ENCODE results near the gene ARID5B. TPM values are rescaled to one million over a fixed set of nuclear protein-coding genes. Genes with fewer than 3 reads are reported as not detected.

The ARID5B gene
- total and polyA plus RNA-seq, 2 donors (not counting 1 experiment from before 2014, with no cell fraction given): 22.4 to 237 TPM

- Histone ChIP-seq H3K4me3 (ENCODE audit: control extremely low read depth in 1 of 5, extremely low read depth in 1 of 5, insufficient read depth in 1 of 5, low read depth in 2 of 5, low read length in 4 of 5) (no peak overlapping the region), H3K27ac (ENCODE audit: low read length in 2 of 2) (peak overlapping the region in 1 of 2 donors; percentile 66), H4K20me1 (ENCODE audit: control insufficient read depth, insufficient read depth, low read length, poor library complexity, severe bottlenecking) (no peaks in the 10 kb centered on the region), H2AFZ (ENCODE audit: insufficient read depth, low read depth, low read length, poor library complexity, severe bottlenecking) (no peak overlapping the region), H3K36me3 (replicated peaks in 1 of 2; ENCODE audit: control extremely low read depth in 1 of 2, control insufficient read depth in 1 of 2, extremely low read depth in 1 of 2, insufficient read depth in 2 of 2, low read length in 1 of 2) (peaks cover 4 to 55% of the 10 kb centered on the region in 2 experiments), H3K4me1 (ENCODE audit: control insufficient read depth in 2 of 2, insufficient read depth in 2 of 2, low read length in 2 of 2) (peaks cover 77% of the 10 kb centered on the region in 2 donors), H3K4me2 (replicated peaks; ENCODE audit: low read depth, low read length, poor library complexity, severe bottlenecking) (no peak overlapping the region), H3K27me3 (replicated peaks in 1 of 4; ENCODE audit: control extremely low read depth in 1 of 4, control insufficient read depth in 3 of 4, insufficient read depth in 4 of 4, low read length in 3 of 4) (no peaks in the 10 kb centered on the region), H3K79me2 (ENCODE audit: control insufficient read depth, insufficient read depth, low read length) (peaks cover 94% of the 10 kb centered on the region), H3K9ac (ENCODE audit: low read length) (no peak overlapping the region), H3K9me3 (ENCODE audit: control extremely low read depth in 1 of 3, control insufficient read depth in 2 of 3, insufficient read depth in 1 of 3, low read length in 2 of 3) (no peaks in the 10 kb centered on the region)
- ATAC-seq (ENCODE audit: low read depth) (no peak), DNase-seq (no peak)
- TF ChIP-seq CTCF (IDR thresholded peaks at IDR 0.05): no peak
- no peak for TF ChIP-seq EZH2 (IDR thresholded peaks at IDR 0.05; ENCODE audit: borderline replicate concordance, insufficient read depth, low read depth, low read length, poor library complexity, severe bottlenecking)
- H3K4me1 Mint-ChIP-seq: peaks cover 95% of the 10 kb centered on the region
- H3K27me3 Mint-ChIP-seq: no peaks in the 10 kb centered on the region
- H3K9me3 Mint-ChIP-seq (ENCODE audit: insufficient read depth): no peaks in the 10 kb centered on the region
- H3K27ac Mint-ChIP-seq: peak overlapping the region; percentile 84
- peak overlapping the region; percentile 26 for H3K4me3 Mint-ChIP-seq
- intact Hi-C loops (cut with micrococcal nuclease): no loop called here
- POLR2A ChIA-PET: interaction anchor here (1.2 to 1.6 kb wide), 3 partner anchors 13 to 104 kb away, joined by 3 to 5 read pairs (median 4); partner anchors contain the start of gene ARID5B
- WGBS (ENCODE audit: insufficient coverage): 100% methylated on average over 1 of the region's 2 CpGs
- CTCF ChIA-PET: interaction anchor here (1.1 to 2.5 kb wide), 3 partner anchors 10 to 254 kb away, joined by 3 to 9 read pairs (median 3); no protein-coding TSS in a partner anchor
Measured at GRCh38 chr10:62005281-62005680, 103.8 kb downstream of the ARID5B start.

- no peak for ATAC-seq (ENCODE audit: low read depth)
- intact Hi-C loops (cut with micrococcal nuclease): no loop called here
- Histone ChIP-seq H3K4me3 (ENCODE audit: control extremely low read depth in 1 of 5, extremely low read depth in 1 of 5, insufficient read depth in 1 of 5, low read depth in 2 of 5, low read length in 4 of 5) (no peak overlapping the region), H3K79me2 (ENCODE audit: control insufficient read depth, insufficient read depth, low read length) (peaks cover 95% of the 10 kb centered on the region), H3K36me3 (replicated peaks in 1 of 2; ENCODE audit: control extremely low read depth in 1 of 2, control insufficient read depth in 1 of 2, extremely low read depth in 1 of 2, insufficient read depth in 2 of 2, low read length in 1 of 2) (peaks cover 4 to 54% of the 10 kb centered on the region in 2 experiments), H3K9ac (ENCODE audit: low read length) (no peak overlapping the region), H3K9me3 (ENCODE audit: control extremely low read depth in 1 of 3, control insufficient read depth in 2 of 3, insufficient read depth in 1 of 3, low read length in 2 of 3) (no peaks in the 10 kb centered on the region), H3K27ac (ENCODE audit: low read length in 2 of 2) (peak overlapping the region in 1 of 2 donors; percentile 66), H3K27me3 (replicated peaks in 1 of 4; ENCODE audit: control extremely low read depth in 1 of 4, control insufficient read depth in 3 of 4, insufficient read depth in 4 of 4, low read length in 3 of 4) (no peaks in the 10 kb centered on the region), H2AFZ (ENCODE audit: insufficient read depth, low read depth, low read length, poor library complexity, severe bottlenecking) (no peak overlapping the region), H4K20me1 (ENCODE audit: control insufficient read depth, insufficient read depth, low read length, poor library complexity, severe bottlenecking) (no peaks in the 10 kb centered on the region), H3K4me2 (replicated peaks; ENCODE audit: low read depth, low read length, poor library complexity, severe bottlenecking) (no peak overlapping the region), H3K4me1 (ENCODE audit: control insufficient read depth in 2 of 2, insufficient read depth in 2 of 2, low read length in 2 of 2) (peaks cover 76 to 77% of the 10 kb centered on the region in 2 donors)
- Mint-ChIP-seq H3K27me3 (no peaks in the 10 kb centered on the region), H3K9me3 (ENCODE audit: insufficient read depth) (no peaks in the 10 kb centered on the region), H3K27ac (peak overlapping the region; percentile 84), H3K4me3 (peak overlapping the region; percentile 26), H3K4me1 (peaks cover 95% of the 10 kb centered on the region)
- CTCF ChIA-PET: interaction anchor here (1.1 to 1.5 kb wide), 2 partner anchors 15 to 255 kb away, joined by 3 read pairs; no protein-coding TSS in a partner anchor
- WGBS (ENCODE audit: insufficient coverage): no CpG with 5 or more reads among the region's 3 CpGs
- no peak for TF ChIP-seq CTCF (IDR thresholded peaks at IDR 0.05)
- TF ChIP-seq EZH2 (IDR thresholded peaks at IDR 0.05; ENCODE audit: borderline replicate concordance, insufficient read depth, low read depth, low read length, poor library complexity, severe bottlenecking): no peak
- POLR2A ChIA-PET: interaction anchor here (1.6 kb wide), 1 partner anchor 104 kb away, joined by 3 read pairs; the partner anchor contains the start of gene ARID5B
- DNase-seq: no peak
Measured at GRCh38 chr10:62005687-62006086, 104.2 kb downstream of the ARID5B start.

Measured in B cell (primary cell).